GM12801 (cell line): Measurements from ENCODE around the gene CALML4.

Experiments used
- CTCF ChIP-seq: IDR thresholded peaks from one replicate; pipeline ENCODE4 v1.5.1; 2011; ENCODE audit warnings: control low read depth; ENCODE audit not compliant: insufficient read length; ENCODE audit errors: extremely low read depth

The CALML4 gene

GRCh38 chr15:68195336-68196112, 9.6 kb downstream of the CALML4 start:
- no peak for TF ChIP-seq CTCF

- no peak for TF ChIP-seq CTCF
These were observed 12.2 kb downstream of the CALML4 start for GRCh38 chr15:68192804-68193486.

- TF ChIP-seq CTCF, result no peak
These were observed 13.0 kb downstream of the CALML4 start for GRCh38 chr15:68192117-68192516.

GRCh38 chr15:68191555-68191954, 13.6 kb downstream of the CALML4 start:
- TF ChIP-seq CTCF, result no peak

- no peak for TF ChIP-seq CTCF
These were observed 15.1 kb downstream of the CALML4 start for GRCh38 chr15:68190048-68190447.

- TF ChIP-seq CTCF, result no peak
These were observed 16.5 kb downstream of the CALML4 start for GRCh38 chr15:68188647-68189046.

- no peak for TF ChIP-seq CTCF
These were observed 17.6 kb downstream of the CALML4 start for GRCh38 chr15:68187559-68187958.
